AG09309 (cell line): ENCODE data around the gene COPS4.
"Not testable (repeated sequence)": the region's sequence is repeated elsewhere in the genome, so short reads cannot be mapped to it uniquely, and the experiment has no call there.

ENCODE experiments used
- DNase-seq: peaks from one replicate; pipeline ENCODE4 v3.0.0-alpha.2; 2010; ENCODE audit warnings: low read depth
- H3K4me3 ChIP-seq: 2 replicates; pipeline ENCODE4 v1.5.1; 2011; ENCODE audit warnings: mild to moderate bottlenecking, low read depth, low read length, moderate library complexity; ENCODE audit not compliant: control insufficient read depth
- TF ChIP-seq, protein P1 (sequence below): IDR thresholded peaks from 2 replicates; pipeline ENCODE4 v1.5.1; 2011; ENCODE audit warnings: mild to moderate bottlenecking, low read depth, low read length, inconsistent platforms; ENCODE audit not compliant: insufficient read depth, control insufficient read depth; ENCODE audit errors: missing control alignments

The COPS4 gene

DNA sequence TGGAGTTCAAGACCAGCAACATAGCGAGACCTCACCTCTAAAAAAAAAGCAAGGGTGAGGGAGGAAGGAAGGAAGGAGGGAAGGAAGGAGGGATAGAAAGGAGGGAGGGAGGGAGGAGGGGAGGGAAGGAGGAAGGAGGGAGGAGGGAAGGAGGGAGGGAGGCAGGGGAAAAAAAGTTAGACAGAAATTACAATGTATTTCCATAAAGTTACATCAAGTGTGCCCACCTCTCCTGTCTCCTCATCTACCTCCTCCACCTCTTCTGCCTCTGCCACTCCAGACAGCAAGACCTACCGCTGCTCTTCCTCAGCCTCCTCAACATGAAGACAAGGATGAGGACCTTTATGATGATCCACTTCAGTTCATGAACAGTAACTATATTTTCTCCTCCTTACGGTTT is 32.7 kb upstream of the COPS4 start:
- no peak for DNase-seq
- TF ChIP-seq, protein P1, sequence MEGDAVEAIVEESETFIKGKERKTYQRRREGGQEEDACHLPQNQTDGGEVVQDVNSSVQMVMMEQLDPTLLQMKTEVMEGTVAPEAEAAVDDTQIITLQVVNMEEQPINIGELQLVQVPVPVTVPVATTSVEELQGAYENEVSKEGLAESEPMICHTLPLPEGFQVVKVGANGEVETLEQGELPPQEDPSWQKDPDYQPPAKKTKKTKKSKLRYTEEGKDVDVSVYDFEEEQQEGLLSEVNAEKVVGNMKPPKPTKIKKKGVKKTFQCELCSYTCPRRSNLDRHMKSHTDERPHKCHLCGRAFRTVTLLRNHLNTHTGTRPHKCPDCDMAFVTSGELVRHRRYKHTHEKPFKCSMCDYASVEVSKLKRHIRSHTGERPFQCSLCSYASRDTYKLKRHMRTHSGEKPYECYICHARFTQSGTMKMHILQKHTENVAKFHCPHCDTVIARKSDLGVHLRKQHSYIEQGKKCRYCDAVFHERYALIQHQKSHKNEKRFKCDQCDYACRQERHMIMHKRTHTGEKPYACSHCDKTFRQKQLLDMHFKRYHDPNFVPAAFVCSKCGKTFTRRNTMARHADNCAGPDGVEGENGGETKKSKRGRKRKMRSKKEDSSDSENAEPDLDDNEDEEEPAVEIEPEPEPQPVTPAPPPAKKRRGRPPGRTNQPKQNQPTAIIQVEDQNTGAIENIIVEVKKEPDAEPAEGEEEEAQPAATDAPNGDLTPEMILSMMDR: no peak
- no peak overlapping the region for H3K4me3 ChIP-seq

DNA sequence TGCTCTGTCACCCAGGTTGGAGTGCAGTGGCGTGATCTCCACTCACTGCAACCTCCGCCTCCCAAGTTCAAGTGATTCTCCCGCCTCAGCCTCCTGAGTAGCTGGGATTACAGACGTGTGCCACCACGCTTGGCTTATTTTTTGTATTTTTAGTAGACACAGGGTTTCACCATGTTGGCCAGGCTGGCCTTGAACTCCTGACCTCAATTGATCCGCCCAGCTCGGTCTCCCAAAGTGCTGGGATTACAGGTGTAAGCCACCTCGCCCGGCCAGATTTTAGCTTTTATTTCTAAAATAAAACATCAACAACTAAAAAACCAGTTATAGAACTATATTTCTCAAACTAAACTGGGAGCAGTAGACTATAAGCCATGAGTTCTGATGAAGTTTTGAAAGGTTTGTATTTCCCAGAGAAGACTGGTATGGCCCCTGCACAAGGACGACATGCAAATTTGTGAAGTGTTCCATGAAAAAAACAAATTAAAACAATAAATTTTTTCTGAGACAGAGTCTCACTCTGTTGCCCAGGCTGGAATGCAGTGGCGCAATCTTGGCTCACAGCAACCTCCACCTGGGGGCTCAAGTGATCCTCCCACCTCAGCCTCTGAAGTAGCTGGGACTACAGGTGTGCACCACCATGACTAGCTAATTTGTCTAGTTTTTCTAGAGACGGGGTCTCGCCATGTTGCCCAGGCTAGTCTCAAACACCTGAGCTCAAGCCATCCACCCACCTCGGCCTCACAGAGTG is 31.8 kb upstream of the COPS4 start:
- not testable (repeated sequence) for DNase-seq, H3K4me3 ChIP-seq

DNA sequence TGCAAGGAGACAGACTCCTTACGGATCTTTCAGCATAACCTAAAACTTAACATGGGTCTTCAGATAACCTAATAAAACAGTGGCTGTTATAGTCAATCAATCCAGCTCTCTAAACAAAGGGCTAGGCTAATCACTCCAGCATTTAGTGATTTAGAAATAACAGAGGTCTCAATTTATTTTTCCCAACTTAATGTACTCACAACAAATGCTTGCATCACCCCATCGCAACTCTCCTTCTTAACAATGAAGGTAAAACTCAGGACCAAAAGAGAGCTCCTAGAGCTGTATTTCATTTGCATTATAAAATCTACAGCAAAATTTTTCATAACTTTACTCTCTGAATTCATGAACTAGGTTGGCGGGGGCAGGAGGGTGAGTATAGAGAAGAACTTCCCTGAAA is 25.5 kb upstream of the COPS4 start:
- DNase-seq: no peak
- TF ChIP-seq, protein P1: no peak
- H3K4me3 ChIP-seq: peak overlapping the region; percentile 84

DNA sequence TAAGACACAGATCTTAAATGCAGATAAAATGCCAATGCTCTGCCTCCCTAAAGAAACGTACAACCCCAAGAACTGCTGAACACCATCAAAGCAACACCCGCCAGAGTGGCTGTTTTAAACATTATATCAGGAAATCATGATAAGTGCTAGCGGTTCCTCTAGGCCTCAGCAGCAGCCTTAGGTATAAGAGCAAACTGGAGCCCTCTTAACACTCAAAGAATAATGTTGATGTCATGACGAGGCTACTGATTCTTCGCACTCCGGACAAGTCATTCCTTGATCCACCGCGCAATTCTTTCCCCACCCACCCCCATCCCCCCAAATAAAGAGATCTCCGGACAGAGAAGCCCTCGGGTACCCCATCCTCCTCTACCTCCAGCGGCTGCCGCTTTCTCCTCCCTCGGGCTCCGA is 24.9 kb upstream of the COPS4 start:
- DNase-seq: no peak
- TF ChIP-seq, protein P1: no peak
- H3K4me3 ChIP-seq: peak overlapping the region; percentile 84

DNA sequence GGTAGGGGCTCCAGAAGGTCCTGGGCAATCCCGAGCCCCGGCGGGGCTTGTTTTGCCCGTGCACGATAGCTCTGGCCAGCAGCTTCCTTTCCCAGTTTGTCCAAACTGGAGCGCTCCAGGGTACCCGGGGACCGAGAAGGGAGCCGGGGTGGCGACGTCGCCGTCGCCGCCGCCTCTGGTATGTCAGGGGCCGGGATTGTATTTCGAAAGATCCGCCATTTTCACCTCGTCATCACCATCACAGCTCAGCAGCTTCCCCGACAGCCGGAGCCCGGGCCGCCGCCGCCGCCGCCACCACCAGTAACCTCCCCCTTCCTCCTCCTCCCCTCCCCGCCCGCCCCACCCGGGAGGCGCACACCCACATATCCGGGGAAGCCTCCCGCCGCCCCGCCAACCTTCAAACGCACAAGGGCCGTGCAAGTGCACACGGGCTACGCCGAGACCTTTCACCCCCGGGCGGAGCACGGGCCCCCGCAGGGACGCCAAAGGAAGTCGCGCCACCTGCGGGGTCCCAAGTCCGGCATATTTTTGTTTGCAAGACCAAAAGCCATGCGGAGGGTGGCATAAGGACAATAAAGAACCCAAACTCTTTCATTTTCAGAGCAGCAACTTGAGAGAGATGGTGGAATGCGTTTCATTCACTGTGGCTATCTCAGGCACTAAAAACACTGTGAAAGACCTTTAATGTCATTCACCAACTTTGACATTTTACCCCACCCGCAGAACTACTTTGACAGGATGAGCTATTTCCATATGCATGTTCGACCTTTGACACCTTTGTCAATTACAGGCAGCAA is 24.3 kb upstream of the COPS4 start, which contains the start of gene LIN54:
LIN54 (minus strand) TSS at position 302 of the 797 bp plus-strand sequence. CDS start 25,979 bp downstream, outside the sequence.
- H3K4me3 ChIP-seq: peak within 1 kb of the TSS; percentile 84
- TF ChIP-seq, protein P1: no peak
- DNase-seq: no peak

DNA sequence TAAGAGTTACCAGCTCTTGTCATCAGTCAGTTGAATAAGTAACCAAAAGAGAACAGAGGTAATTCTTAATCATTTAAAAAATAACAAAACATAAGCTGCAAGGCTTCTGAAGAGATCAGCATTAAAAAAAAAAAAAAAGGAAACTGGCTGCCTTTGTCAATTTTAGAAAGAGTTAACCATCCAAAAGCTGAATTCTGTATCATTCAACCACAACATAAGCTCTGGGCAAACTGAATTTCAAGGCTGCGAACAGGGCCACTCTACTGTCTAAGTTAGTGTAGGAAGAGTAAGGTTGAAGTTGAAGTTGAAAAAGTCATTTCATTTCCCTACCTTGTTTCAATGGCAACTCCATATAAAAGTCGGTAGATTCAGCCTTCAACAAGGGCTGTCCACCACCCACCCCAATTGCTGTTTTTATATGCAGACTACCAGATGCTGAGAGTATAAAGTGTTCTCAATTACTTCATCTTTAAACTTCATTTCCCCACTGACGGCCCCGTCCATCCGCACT is 23.2 kb upstream of the COPS4 start:
- H3K4me3 ChIP-seq: peak overlapping the region; percentile 73
- DNase-seq: no peak
- TF ChIP-seq, protein P1: no peak
